Ramos (cell line): ENCODE results near the gene GSTT4.
"Not testable (repeated sequence)": the region's sequence is repeated elsewhere in the genome, so short reads cannot be mapped to it uniquely, and the experiment has no call there.

Source experiments
- in situ Hi-C: fragments of 300-500 bp; cut with MboI; formaldehyde crosslinking; loops from one replicate; pipeline ENCODE4 v1.14.3; 2022; ENCODE audit warnings: low sequenced_read_pairs; ENCODE audit not compliant: unreplicated experiment

Gene GSTT4

GRCh38 chr22:23956301-23956900 is 48.9 kb downstream of the GSTT4 start:
- in situ Hi-C loops, result not testable (repeated sequence)

DNA sequence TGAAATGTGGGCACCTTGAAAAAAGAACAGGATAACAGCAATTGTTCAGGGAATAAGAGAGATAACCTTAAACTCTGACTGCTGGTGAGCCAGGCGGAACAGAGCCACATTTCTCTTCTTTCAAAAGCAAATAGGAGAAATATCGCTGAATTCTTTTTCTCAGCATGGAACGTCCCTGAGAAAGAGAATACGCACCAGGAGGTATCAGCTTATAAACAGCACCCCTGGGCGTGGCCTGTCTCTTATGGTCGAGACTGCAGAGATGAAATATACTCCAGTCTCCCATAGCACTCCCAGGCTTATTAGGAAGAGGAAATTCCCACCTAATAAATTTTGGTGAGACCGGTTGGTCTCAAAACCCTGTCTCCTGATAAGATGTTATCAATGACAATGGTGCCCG is 49.4 kb downstream of the GSTT4 start:
- in situ Hi-C loops, result not testable (repeated sequence)

DNA sequence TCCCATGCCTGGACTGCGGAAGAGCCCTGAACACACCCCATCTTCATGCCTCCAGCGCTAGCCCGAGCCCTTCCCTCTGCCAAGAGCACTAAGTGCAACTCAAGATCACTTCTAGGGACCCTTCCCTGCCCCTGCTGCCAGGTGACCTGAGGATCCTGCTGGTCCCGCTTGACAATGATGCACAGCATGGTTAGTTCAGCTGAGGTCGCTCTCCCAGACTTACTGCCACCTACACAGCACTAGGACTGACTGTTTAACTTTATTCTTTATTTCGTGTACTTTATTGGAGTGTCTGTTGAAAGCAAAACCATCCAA is 50.3 kb downstream of the GSTT4 start:
- in situ Hi-C loops, result not testable (repeated sequence)

- in situ Hi-C loops, result not testable (repeated sequence)
Measured at GRCh38 chr22:23954193-23954990, 50.9 kb downstream of the GSTT4 start.

DNA sequence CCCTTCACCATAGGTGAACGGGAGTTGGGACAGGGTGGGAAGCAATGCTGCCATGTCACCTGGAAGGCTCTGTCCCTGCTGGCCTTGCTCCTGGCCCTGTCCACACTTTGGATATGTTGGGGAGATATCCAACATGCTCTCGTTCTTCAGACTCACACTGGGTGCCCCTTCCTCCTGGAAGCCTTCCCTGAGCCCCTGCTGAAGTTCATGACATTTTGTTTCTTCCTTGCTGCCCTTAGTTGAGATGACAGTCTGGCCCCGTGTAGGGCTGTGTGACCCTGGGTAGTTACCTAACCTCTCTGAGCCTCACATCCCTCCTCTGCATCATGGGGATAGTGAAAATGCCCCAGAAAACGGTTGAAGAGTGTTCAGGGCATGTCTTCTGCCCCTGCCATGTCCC is 51.8 kb downstream of the GSTT4 start:
- in situ Hi-C loops, result not testable (repeated sequence)

DNA sequence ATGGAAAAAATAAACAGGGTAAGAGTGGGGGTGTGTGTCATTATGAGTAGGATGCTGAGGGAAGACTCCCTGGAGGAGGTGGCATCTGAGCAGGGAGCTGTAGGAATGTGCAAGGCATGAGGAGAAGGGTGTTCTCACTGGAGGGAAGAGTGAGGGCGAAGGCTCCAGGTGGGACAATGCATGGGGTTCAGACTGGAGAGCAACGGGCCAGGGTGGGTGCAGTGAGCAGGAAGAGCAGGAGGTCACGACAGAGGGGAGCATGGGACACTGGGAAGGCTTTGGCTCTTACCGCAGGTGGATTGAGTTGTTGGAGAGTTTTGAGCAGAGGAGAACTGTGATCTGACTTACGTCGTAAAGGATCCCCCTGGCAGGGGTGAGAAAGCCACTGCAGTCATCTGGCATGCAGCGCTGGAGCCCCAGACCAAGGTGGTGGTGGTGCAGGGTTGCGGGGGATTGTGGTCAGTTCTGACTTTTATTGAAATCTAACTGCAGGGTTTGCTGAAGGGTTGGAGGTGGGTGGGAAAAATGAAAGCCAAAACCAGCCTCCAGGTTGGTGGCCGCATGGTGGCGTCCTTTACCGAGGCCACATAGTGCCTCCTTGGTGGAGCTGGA is 52.4 kb downstream of the GSTT4 start:
- in situ Hi-C loops, result not testable (repeated sequence)

DNA sequence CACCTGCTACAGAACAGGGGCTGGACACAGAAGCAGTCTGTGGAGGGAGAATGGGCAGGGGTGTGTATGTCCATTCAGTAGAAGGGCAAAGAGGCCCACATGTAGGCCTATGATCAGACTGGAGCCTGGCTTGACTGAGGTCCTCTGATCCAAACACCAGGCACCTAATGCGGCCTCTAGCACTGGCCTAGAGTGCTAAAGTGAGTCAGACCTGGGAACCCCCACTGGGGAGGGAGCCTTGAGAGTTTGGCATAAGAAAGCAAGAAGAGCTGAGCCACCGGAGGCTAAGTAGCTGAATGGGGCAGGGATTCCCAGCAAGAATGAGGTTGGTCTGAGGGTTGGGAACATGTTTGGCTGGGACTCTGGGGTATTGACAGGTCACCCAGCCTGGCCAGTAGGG is 53.9 kb downstream of the GSTT4 start:
- in situ Hi-C loops, result not testable (repeated sequence)

DNA sequence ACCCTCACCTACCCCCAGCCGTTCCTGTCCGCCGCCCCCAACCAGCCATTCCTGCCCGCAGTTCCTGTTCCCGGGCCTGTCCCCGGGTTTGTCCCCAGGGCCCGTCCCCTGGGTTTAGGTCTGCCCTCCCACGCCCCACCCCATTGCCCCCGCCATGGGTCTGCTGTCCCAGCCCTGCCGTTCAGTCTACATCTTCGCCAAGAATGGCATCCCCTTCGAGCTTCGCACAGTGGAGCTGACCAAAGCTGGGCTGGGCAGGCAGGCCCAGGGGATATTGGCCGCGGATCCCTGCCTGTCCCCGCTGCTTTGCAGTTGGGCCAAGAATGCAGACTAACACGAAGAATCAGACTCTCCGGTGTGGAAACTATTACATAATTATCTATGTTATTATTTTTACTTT is 55.5 kb downstream of the GSTT4 start:
- in situ Hi-C loops, result not testable (repeated sequence)
